WTC11 (cell line): ENCODE results near the gene VAV2. TPM values are rescaled to one million over a fixed set of nuclear protein-coding genes. Genes with fewer than 3 reads are reported as not detected.

Experiments used
- ATAC-seq: fragments of 200-7000 bp; cut with Tn5 transposase; 2 replicates; pipeline ENCODE4 v1.10.0; 2021; ENCODE audit warnings: mild to moderate bottlenecking, moderate library complexity
- CTCF ChIA-PET: fragments of 300-600 bp; sonication (Branson Sonifier 250); formaldehyde crosslinking; loops from one replicate; lab custom pipeline; 2021; ENCODE audit warnings: antibody characterized with exemption; lab: Charles Lee
- POLR2A ChIA-PET: fragments of 350-600 bp; sonication (Branson Sonifier 250); formaldehyde crosslinking; loops from one replicate; lab custom pipeline; 2021; ENCODE audit warnings: antibody characterized with exemption; lab: Charles Lee
- DNase-seq: peaks from one replicate; pipeline ENCODE4 v3.0.0; 2021; ENCODE audit warnings: low spot score
- H3K27ac Mint-ChIP-seq: 2 replicates; pipeline ENCODE4 v1.8.0; 2021; ENCODE audit warnings: mixed read lengths
- H3K27me3 Mint-ChIP-seq: 2 replicates; pipeline ENCODE4 v1.8.0; 2021; ENCODE audit warnings: low read depth, mild to moderate bottlenecking, moderate library complexity, mixed read lengths
- H3K36me3 Mint-ChIP-seq: 2 replicates; pipeline ENCODE4 v1.8.0; 2021; ENCODE audit warnings: mixed read lengths
- H3K4me1 Mint-ChIP-seq: 2 replicates; pipeline ENCODE4 v1.8.0; 2022; ENCODE audit warnings: mixed read lengths
- H3K4me3 Mint-ChIP-seq: 2 replicates; pipeline ENCODE4 v1.8.0; 2021; ENCODE audit warnings: mild to moderate bottlenecking, moderate library complexity, mixed read lengths
- H3K9me3 Mint-ChIP-seq: 2 replicates; pipeline ENCODE4 v1.8.0; 2021; ENCODE audit warnings: mixed read lengths
- E2F4 ChIP-seq: sonication (generic); formaldehyde crosslinking; IDR thresholded peaks from 2 replicates; pipeline ENCODE4 v1.8.1; 2022; ENCODE audit warnings: low read depth, mild to moderate bottlenecking, moderate library complexity, missing genetic modification reagents, borderline replicate concordance
- ELF4 ChIP-seq: sonication (generic); formaldehyde crosslinking; IDR thresholded peaks from 2 replicates; pipeline ENCODE4 v1.8.1; 2022; ENCODE audit warnings: low read depth, mild to moderate bottlenecking, moderate library complexity, missing genetic modification reagents
- ETV6 ChIP-seq: sonication (generic); formaldehyde crosslinking; IDR thresholded peaks from 2 replicates; pipeline ENCODE4 v1.8.1; 2022; ENCODE audit warnings: mild to moderate bottlenecking, missing genetic modification reagents
- HMGXB4 ChIP-seq: sonication (generic); formaldehyde crosslinking; IDR thresholded peaks from 2 replicates; pipeline ENCODE4 v1.8.1; 2023; ENCODE audit warnings: mild to moderate bottlenecking, moderate library complexity, missing genetic modification reagents
- IRF2 ChIP-seq: sonication (generic); formaldehyde crosslinking; IDR thresholded peaks from 2 replicates; pipeline ENCODE4 v1.8.0; 2022; ENCODE audit warnings: low read depth, missing genetic modification reagents, borderline replicate concordance
- MYBL2 ChIP-seq: sonication (generic); formaldehyde crosslinking; IDR thresholded peaks from 2 replicates; pipeline ENCODE4 v1.8.1; 2023; ENCODE audit warnings: mild to moderate bottlenecking, moderate library complexity, missing genetic modification reagents
- SMAD4 ChIP-seq: sonication (generic); formaldehyde crosslinking; IDR thresholded peaks from 2 replicates; pipeline ENCODE4 v1.8.0; 2022; ENCODE audit warnings: mild to moderate bottlenecking, missing genetic modification reagents
- TCF7 ChIP-seq: sonication (generic); formaldehyde crosslinking; IDR thresholded peaks from 2 replicates; pipeline ENCODE4 v1.8.0; 2022; ENCODE audit warnings: mild to moderate bottlenecking, low read depth, missing genetic modification reagents, moderate library complexity
- ZMAT4 ChIP-seq: fragments of 250-450 bp; sonication (Bioruptor Pico); IDR thresholded peaks from 2 replicates; pipeline ENCODE4 v1.9.0; 2021; ENCODE audit warnings: mild to moderate bottlenecking
- ZNF396 ChIP-seq: fragments of 250-450 bp; sonication (Bioruptor Pico); IDR thresholded peaks from 2 replicates; pipeline ENCODE4 v1.8.0; 2021; ENCODE audit warnings: mild to moderate bottlenecking, moderate library complexity, borderline replicate concordance
- ZNF532 ChIP-seq: fragments of 250-450 bp; sonication (Bioruptor Pico); IDR thresholded peaks from 2 replicates; pipeline ENCODE4 v1.9.0; 2021; ENCODE audit warnings: mild to moderate bottlenecking, borderline replicate concordance
- ZSCAN18 ChIP-seq: fragments of 250-450 bp; sonication (Bioruptor Pico); IDR thresholded peaks from 2 replicates; pipeline ENCODE4 v2.1.2; 2022; ENCODE audit warnings: mild to moderate bottlenecking, moderate library complexity
- total RNA-seq: library from RNA; stranded (reverse); gene quantifications from 3 replicates; pipeline ENCODE4 v1.2.3, GENCODE V29; 2021
- TF ChIP-seq, protein P1 (sequence below): fragments of 250-450 bp; sonication (Bioruptor Pico); IDR thresholded peaks from 2 replicates; pipeline ENCODE4 v1.9.0; 2021; ENCODE audit warnings: mild to moderate bottlenecking
- TF ChIP-seq, protein P2 (sequence below): sonication (generic); formaldehyde crosslinking; IDR thresholded peaks from 2 replicates; pipeline ENCODE4 v1.8.1; 2023; ENCODE audit warnings: mild to moderate bottlenecking, missing genetic modification reagents

VAV2 gene
- total RNA-seq, 1 experiment from 2014 or later: 39.7 TPM

- Mint-ChIP-seq H3K9me3 (peaks cover 6% of the 10 kb centered on the region; the same call in 1 of the 2 replicates), H3K4me3 (no peak overlapping the region), H3K27me3 (no peaks in the 10 kb centered on the region), H3K27ac (no peak overlapping the region), H3K36me3 (0 out of 2 replicates have a peak, but pooled peaks cover 2% of the 10 kb centered on the region), H3K4me1 (peaks cover 30% of the 10 kb centered on the region)
- CTCF ChIA-PET: no interaction called here
- TF ChIP-seq ZMAT4 (CRISPR knock-in tag): no peak
- no peak for TF ChIP-seq ZNF396 (CRISPR knock-in tag)
- TF ChIP-seq MYBL2 (CRISPR knock-in tag): no peak
- TF ChIP-seq, protein P1, sequence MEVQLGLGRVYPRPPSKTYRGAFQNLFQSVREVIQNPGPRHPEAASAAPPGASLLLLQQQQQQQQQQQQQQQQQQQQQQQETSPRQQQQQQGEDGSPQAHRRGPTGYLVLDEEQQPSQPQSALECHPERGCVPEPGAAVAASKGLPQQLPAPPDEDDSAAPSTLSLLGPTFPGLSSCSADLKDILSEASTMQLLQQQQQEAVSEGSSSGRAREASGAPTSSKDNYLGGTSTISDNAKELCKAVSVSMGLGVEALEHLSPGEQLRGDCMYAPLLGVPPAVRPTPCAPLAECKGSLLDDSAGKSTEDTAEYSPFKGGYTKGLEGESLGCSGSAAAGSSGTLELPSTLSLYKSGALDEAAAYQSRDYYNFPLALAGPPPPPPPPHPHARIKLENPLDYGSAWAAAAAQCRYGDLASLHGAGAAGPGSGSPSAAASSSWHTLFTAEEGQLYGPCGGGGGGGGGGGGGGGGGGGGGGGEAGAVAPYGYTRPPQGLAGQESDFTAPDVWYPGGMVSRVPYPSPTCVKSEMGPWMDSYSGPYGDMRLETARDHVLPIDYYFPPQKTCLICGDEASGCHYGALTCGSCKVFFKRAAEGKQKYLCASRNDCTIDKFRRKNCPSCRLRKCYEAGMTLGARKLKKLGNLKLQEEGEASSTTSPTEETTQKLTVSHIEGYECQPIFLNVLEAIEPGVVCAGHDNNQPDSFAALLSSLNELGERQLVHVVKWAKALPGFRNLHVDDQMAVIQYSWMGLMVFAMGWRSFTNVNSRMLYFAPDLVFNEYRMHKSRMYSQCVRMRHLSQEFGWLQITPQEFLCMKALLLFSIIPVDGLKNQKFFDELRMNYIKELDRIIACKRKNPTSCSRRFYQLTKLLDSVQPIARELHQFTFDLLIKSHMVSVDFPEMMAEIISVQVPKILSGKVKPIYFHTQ (CRISPR knock-in tag): no peak
- no peak for TF ChIP-seq ELF4 (CRISPR knock-in tag)
- no peak for TF ChIP-seq IRF2
- TF ChIP-seq SMAD4 (CRISPR knock-in tag): no peak
- TF ChIP-seq E2F4 (CRISPR knock-in tag): no peak
- TF ChIP-seq HMGXB4: no peak
- no peak for TF ChIP-seq ZNF532 (CRISPR knock-in tag)
- TF ChIP-seq TCF7 (CRISPR knock-in tag): no peak
- TF ChIP-seq ETV6 (CRISPR knock-in tag): no peak
- TF ChIP-seq ZSCAN18 (CRISPR knock-in tag): no peak
- TF ChIP-seq, protein P2, sequence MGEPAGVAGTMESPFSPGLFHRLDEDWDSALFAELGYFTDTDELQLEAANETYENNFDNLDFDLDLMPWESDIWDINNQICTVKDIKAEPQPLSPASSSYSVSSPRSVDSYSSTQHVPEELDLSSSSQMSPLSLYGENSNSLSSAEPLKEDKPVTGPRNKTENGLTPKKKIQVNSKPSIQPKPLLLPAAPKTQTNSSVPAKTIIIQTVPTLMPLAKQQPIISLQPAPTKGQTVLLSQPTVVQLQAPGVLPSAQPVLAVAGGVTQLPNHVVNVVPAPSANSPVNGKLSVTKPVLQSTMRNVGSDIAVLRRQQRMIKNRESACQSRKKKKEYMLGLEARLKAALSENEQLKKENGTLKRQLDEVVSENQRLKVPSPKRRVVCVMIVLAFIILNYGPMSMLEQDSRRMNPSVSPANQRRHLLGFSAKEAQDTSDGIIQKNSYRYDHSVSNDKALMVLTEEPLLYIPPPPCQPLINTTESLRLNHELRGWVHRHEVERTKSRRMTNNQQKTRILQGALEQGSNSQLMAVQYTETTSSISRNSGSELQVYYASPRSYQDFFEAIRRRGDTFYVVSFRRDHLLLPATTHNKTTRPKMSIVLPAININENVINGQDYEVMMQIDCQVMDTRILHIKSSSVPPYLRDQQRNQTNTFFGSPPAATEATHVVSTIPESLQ: no peak
- no peak for DNase-seq
- ATAC-seq: no peak
- POLR2A ChIA-PET: no interaction called here
Observed at GRCh38 chr9:133894377-133895321, 97.5 kb downstream of the VAV2 start.
